CD4-positive, alpha-beta T cell (primary cell): ENCODE data around the gene NAXE. TPM values are rescaled to one million over a fixed set of nuclear protein-coding genes. Genes with fewer than 3 reads are reported as not detected.

ENCODE experiments used
- ATAC-seq: fragments of 200-7000 bp; cut with Tn5 transposase; one replicate; pipeline ENCODE4 v1.10.0; 2022; ENCODE audit warnings: mild to moderate bottlenecking; ENCODE audit not compliant: poor library complexity
- CTCF ChIA-PET: fragments of 350-600 bp; sonication (Branson Sonifier 250); formaldehyde crosslinking; loops from one replicate; lab custom pipeline; 2021; ENCODE audit warnings: antibody characterized with exemption, inconsistent platforms; lab: Charles Lee
- POLR2A ChIA-PET: fragments of 350-600 bp; sonication (Branson Sonifier 250); formaldehyde crosslinking; loops from one replicate; lab custom pipeline; 2021; ENCODE audit warnings: antibody characterized with exemption, inconsistent platforms; lab: Charles Lee
- DNase-seq, 14 experiments: peaks; one replicate each; pipeline ENCODE4 v3.0.0-alpha.2; 2013 to 2020; ENCODE audit warnings: mixed read lengths in 2 of 14
- H3K27ac ChIP-seq, 2 donors: one replicate each; pipeline versions ENCODE4 v1.5.1 to v1.7.0; 2013; ENCODE audit warnings: low read length in 2 of 2, low read depth in 1 of 2, mild to moderate bottlenecking in 1 of 2
- H3K27me3 ChIP-seq, 2 experiments: 1 replicate in 1 of 2; 2 replicates in 1 of 2; pipeline versions ENCODE4 v1.6.1 to v1.7.0; 2013; ENCODE audit warnings: low read length in 2 of 2, control low read depth in 1 of 2, mild to moderate bottlenecking in 1 of 2, moderate library complexity in 1 of 2; ENCODE audit not compliant: insufficient read depth in 2 of 2, control insufficient read depth in 1 of 2
- H3K36me3 ChIP-seq: one replicate; pipeline ENCODE4 v1.6.1; 2013; ENCODE audit warnings: low read length, control low read depth; ENCODE audit not compliant: insufficient read depth
- H3K4me1 ChIP-seq: one replicate; pipeline ENCODE4 v1.6.1; 2013; ENCODE audit warnings: low read length, control low read depth; ENCODE audit not compliant: insufficient read depth
- H3K4me3 ChIP-seq: one replicate; pipeline ENCODE4 v1.5.1; 2013; ENCODE audit warnings: mild to moderate bottlenecking, low read length, moderate library complexity
- H3K9me3 ChIP-seq, 2 experiments: 1 replicate in 1 of 2; 2 replicates in 1 of 2; pipeline versions ENCODE4 v1.6.1 to v1.7.0; 2013; ENCODE audit warnings: low read length in 2 of 2, mild to moderate bottlenecking in 2 of 2, control low read depth in 1 of 2, moderate library complexity in 1 of 2; ENCODE audit not compliant: control insufficient read depth in 1 of 2, insufficient read depth in 1 of 2
- H3K27ac Mint-ChIP-seq: one replicate; pipeline ENCODE4 v1.8.0; 2020; ENCODE audit warnings: mixed read lengths
- H3K27me3 Mint-ChIP-seq: one replicate; pipeline ENCODE4 v1.8.0; 2021; ENCODE audit warnings: mixed read lengths
- H3K36me3 Mint-ChIP-seq: one replicate; pipeline ENCODE4 v1.8.0; 2021; ENCODE audit warnings: low read depth, mixed read lengths
- H3K4me1 Mint-ChIP-seq: one replicate; pipeline ENCODE4 v1.8.0; 2021; ENCODE audit warnings: low read depth, mixed read lengths
- H3K4me3 Mint-ChIP-seq: one replicate; pipeline ENCODE4 v1.8.0; 2020; ENCODE audit warnings: mild to moderate bottlenecking, mixed read lengths
- H3K9me3 Mint-ChIP-seq: one replicate; pipeline ENCODE4 v1.8.0; 2020; ENCODE audit warnings: mixed read lengths
- CTCF ChIP-seq: fragments of 200-600 bp; IDR thresholded peaks from one replicate; pipeline ENCODE4 v1.8.0; 2022; ENCODE audit warnings: antibody characterized with exemption, mild to moderate bottlenecking
- intact Hi-C, 2 experiments: fragments of 100-400 bp; cut with DNase I in 1 of 2; cut with micrococcal nuclease in 1 of 2; formaldehyde crosslinking; loops; one replicate each; pipeline versions ENCODE4 v1.15.1 to v1.9.0; 2023 to 2025; cut with DNase I, micrococcal nuclease
- total RNA-seq, 174 experiments: library from RNA in 2 of 174; stranded (reverse) in 2 of 174; gene quantifications; one replicate each; pipeline ENCODE4 v1.2.3 and lab custom pipeline; 2021 to 2026

NAXE gene
- total RNA-seq, 2 experiments from 2014 or later: 23.3 to 27.8 TPM

- peaks cover 44% of the 10 kb centered on the region for H3K4me1 Mint-ChIP-seq
- Histone ChIP-seq H3K9me3 (no peaks in the 10 kb centered on the region), H3K4me1 (peaks cover 32% of the 10 kb centered on the region), H3K4me3 (no peak overlapping the region), H3K27me3 (no peaks in the 10 kb centered on the region), H3K36me3 (peaks cover 52% of the 10 kb centered on the region), H3K27ac (peak overlapping the region in 1 of 2 donors; percentile 26)
- no peaks in the 10 kb centered on the region for H3K27me3 Mint-ChIP-seq
- no peak overlapping the region for H3K4me3 Mint-ChIP-seq
- CTCF ChIA-PET: interaction anchor here (0.7 to 4.2 kb wide), 3 partner anchors 9 to 213 kb away, joined by 3 to 15 read pairs (median 3); no protein-coding TSS in a partner anchor
- intact Hi-C loops: no loop called here
- H3K36me3 Mint-ChIP-seq: peaks cover 58% of the 10 kb centered on the region
- POLR2A ChIA-PET: interaction anchor here (0.6 to 1.2 kb wide), 3 partner anchors 8 to 58 kb away, joined by 3 read pairs; no protein-coding TSS in a partner anchor
- no peak for ATAC-seq
- no peak for DNase-seq
- no peak for TF ChIP-seq CTCF
- no peaks in the 10 kb centered on the region for H3K9me3 Mint-ChIP-seq
- peak overlapping the region; percentile 31 for H3K27ac Mint-ChIP-seq
These were observed 7.3 kb downstream of the NAXE start for GRCh38 chr1:156598731-156599432.

GRCh38 chr1:156599811-156600210 lies 8.2 kb downstream of the NAXE start:
- Histone ChIP-seq H3K4me3 (no peak overlapping the region), H3K4me1 (peaks cover 32% of the 10 kb centered on the region), H3K27ac (peak overlapping the region in 1 of 2 donors; percentile 26), H3K27me3 (no peaks in the 10 kb centered on the region), H3K36me3 (peaks cover 43% of the 10 kb centered on the region), H3K9me3 (no peaks in the 10 kb centered on the region)
- Mint-ChIP-seq H3K9me3 (no peaks in the 10 kb centered on the region), H3K4me1 (peaks cover 41% of the 10 kb centered on the region), H3K27ac (peak overlapping the region; percentile 73), H3K27me3 (no peaks in the 10 kb centered on the region), H3K4me3 (peak overlapping the region; percentile 92), H3K36me3 (peaks cover 49% of the 10 kb centered on the region)
- intact Hi-C loops: no loop called here
- POLR2A ChIA-PET: interaction anchor here (1.2 to 2.8 kb wide), 3 partner anchors 8 to 99 kb away, joined by 3 to 33 read pairs (median 12); partner anchors contain the start of genes MEF2D and NAXE
- no peak for TF ChIP-seq CTCF
- DNase-seq (peak in 3 of 14 experiments; percentile 25 to 73 (median 64)), ATAC-seq (peak; percentile 68)
- CTCF ChIA-PET: interaction anchor here (0.7 to 4.2 kb wide), 3 partner anchors 28 to 214 kb away, joined by 4 to 15 read pairs (median 4); no protein-coding TSS in a partner anchor

- Histone ChIP-seq H3K36me3 (peaks cover 33% of the 10 kb centered on the region), H3K9me3 (no peaks in the 10 kb centered on the region), H3K4me3 (peak overlapping the region; percentile 78), H3K27ac (peak overlapping the region; percentile 63 to 71), H3K27me3 (no peaks in the 10 kb centered on the region), H3K4me1 (peaks cover 32% of the 10 kb centered on the region)
- H3K27ac Mint-ChIP-seq: peak overlapping the region; percentile 73
- H3K4me1 Mint-ChIP-seq: peaks cover 37% of the 10 kb centered on the region
- ChIA-PET CTCF (interaction anchor here (4.2 kb wide), 1 partner anchor 215 kb away, joined by 15 read pairs; no protein-coding TSS in a partner anchor), POLR2A (interaction anchor here (1.8 to 2.8 kb wide), 3 partner anchors 9 to 100 kb away, joined by 5 to 33 read pairs (median 12); partner anchors contain the start of genes MEF2D and NAXE)
- H3K36me3 Mint-ChIP-seq: peaks cover 40% of the 10 kb centered on the region
- peak overlapping the region; percentile 92 for H3K4me3 Mint-ChIP-seq
- peak in 1 of 14 experiments; percentile 24 for DNase-seq
- peak; percentile 12 for ATAC-seq
- no peak for TF ChIP-seq CTCF
- intact Hi-C loops: loop anchor here in 1 of 2 experiments (1.0 kb wide), 1 partner anchor 9 kb away; the partner anchor contains the start of gene NAXE
- no peaks in the 10 kb centered on the region for H3K27me3 Mint-ChIP-seq
- H3K9me3 Mint-ChIP-seq: no peaks in the 10 kb centered on the region
These were observed 9.2 kb downstream of the NAXE start for GRCh38 chr1:156600733-156601121.
